HL-60 (cell line): ENCODE data around the gene LITAFD.

Experiments
- DNase-seq, 2 experiments: peaks; one replicate each; pipeline ENCODE4 v3.0.0-alpha.2; 2010 to 2020; ENCODE audit warnings: low read depth in 1 of 2, low spot score in 1 of 2
- H3K27ac ChIP-seq: fragments of 250-450 bp; sonication (Bioruptor Pico); replicated peaks from 2 replicates; pipeline ENCODE4 v1.5.1; 2020; ENCODE audit warnings: mild to moderate bottlenecking, moderate library complexity
- H3K27me3 ChIP-seq: fragments of 250-450 bp; sonication (Bioruptor Pico); 2 replicates; pipeline ENCODE4 v1.5.1; 2021; ENCODE audit warnings: mild to moderate bottlenecking, moderate library complexity; ENCODE audit not compliant: insufficient read depth, poor library complexity, severe bottlenecking
- H3K4me3 ChIP-seq: replicated peaks from 2 replicates; pipeline ENCODE4 v1.5.1; 2011; ENCODE audit warnings: mild to moderate bottlenecking, control low read depth, low read length; ENCODE audit not compliant: insufficient read depth
- CTCF ChIP-seq: IDR thresholded peaks from one replicate; pipeline ENCODE4 v1.5.1; 2011; ENCODE audit warnings: low read length, control low read depth, inconsistent platforms; ENCODE audit not compliant: insufficient read depth
- GABPA ChIP-seq: IDR thresholded peaks from 2 replicates; pipeline ENCODE4 v1.6.1; 2012; ENCODE audit warnings: low read depth
- POLR2AphosphoS5 ChIP-seq: IDR thresholded peaks from 2 replicates; pipeline ENCODE4 v1.6.1; 2012; ENCODE audit warnings: low read depth
- REST ChIP-seq: IDR thresholded peaks from 2 replicates; pipeline ENCODE4 v1.6.1; 2012; ENCODE audit warnings: low read depth; ENCODE audit not compliant: insufficient replicate concordance
- SPI1 ChIP-seq: IDR thresholded peaks from 2 replicates; pipeline ENCODE4 v1.6.1; 2012; ENCODE audit warnings: low read depth, mild to moderate bottlenecking, borderline replicate concordance

Gene LITAFD

DNA sequence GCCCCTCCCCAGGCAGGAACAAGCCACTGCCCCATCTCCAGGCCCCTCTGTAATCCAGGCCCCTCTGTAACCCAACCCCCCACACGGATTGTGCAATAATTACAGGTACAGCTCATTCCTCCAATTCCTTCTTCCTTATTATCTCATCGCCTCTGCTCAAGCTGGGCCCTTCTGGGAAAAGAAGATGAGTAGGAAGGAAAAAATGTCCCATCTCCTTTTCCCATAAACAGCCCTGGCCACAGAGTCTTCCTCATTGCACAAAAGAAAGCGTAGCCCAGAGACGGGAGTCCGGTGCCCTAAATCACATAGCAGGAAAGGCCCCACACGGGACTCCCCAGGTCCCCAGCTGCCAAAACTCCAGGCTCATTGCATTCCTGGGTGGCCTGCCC is 3.6 kb upstream of the LITAFD start:
- H3K4me3 ChIP-seq: no peak overlapping the region
- DNase-seq: no peak
- no peaks in the 10 kb centered on the region for H3K27me3 ChIP-seq
- H3K27ac ChIP-seq: no peak overlapping the region
- no peak for TF ChIP-seq REST
- no peak for TF ChIP-seq SPI1
- TF ChIP-seq POLR2AphosphoS5: no peak

DNA sequence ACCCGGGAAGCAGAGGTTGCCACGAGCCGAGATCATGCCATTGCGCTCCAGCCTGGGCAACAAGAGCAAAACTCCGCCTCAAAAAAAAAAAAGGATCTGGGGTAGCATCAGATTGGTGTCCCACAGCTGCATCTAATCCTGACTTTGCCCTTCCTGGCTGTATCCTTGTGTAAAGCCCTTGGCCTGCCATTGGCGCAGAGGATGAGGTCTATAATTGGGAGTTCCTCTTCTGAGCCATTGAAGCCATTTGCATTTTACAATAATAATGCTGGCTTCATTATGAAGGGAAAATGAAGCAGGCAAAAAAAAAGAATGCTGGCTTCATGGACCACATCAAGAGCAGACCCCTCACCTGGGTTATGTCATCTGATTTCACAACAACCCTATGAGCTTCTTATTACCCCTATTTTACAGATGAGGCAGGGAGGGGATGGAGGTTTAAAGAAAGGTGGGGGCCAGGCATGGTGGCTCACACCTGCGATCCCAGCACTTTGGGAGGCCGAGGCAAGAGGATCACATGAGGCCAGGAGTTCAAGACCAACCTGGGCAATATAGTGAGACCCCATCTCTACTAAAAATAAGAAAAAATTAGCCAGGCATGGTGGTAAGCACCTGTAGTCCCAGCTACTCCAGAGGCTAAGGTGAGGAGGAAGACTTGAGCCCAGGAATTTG is 1.2 kb upstream of the LITAFD start:
- H3K27me3 ChIP-seq: peaks cover 12% of the 10 kb centered on the region
- no peak overlapping the region for H3K27ac ChIP-seq
- H3K4me3 ChIP-seq: no peak overlapping the region
- DNase-seq: no peak
- no peak for TF ChIP-seq REST
- no peak for TF ChIP-seq CTCF
- no peak for TF ChIP-seq POLR2AphosphoS5
- TF ChIP-seq SPI1: no peak
- no peak for TF ChIP-seq GABPA

DNA sequence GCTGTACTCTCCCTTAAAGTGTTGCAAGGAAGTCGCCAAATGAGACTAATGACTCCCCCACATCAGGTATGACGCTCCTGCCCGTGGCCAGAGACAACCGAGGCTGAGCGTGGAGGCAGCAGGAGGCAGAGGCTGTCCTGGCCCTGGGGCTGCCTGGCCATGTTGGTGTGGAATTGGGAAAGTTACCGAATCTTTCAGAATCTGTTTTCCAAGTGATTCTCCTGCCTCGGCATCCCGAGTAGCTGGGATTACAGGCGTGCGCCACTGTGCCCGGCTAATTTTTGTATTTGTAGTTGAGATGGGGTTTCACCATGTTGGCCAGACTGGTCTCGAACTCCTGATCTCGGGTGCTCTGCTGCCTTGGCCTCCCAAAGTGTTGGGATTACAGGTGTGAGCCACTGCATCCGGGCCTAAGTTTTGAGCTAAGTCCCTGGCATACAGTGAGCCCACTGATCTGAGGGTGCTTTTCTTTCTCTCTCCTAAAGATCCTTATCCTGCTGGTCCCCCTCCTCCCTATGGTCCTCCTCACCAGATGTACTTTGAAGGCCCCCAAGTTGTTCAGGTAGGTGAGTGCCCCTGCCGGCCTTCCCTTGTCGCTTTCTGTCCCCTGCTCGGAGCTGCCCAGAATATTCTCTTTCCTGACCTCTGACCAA is 700 bp downstream of the LITAFD start:
- no peak for TF ChIP-seq GABPA
- no peak for TF ChIP-seq SPI1
- TF ChIP-seq POLR2AphosphoS5: no peak
- no peak for TF ChIP-seq REST
- no peak for TF ChIP-seq CTCF
- no peak overlapping the region for H3K4me3 ChIP-seq
- DNase-seq: no peak
- no peak overlapping the region for H3K27ac ChIP-seq
- peaks cover 17% of the 10 kb centered on the region for H3K27me3 ChIP-seq
